Right atrium auricular region (tissue), 2 donors: ENCODE measurements around the gene CD300H. TPM values are rescaled to one million over a fixed set of nuclear protein-coding genes. Genes with fewer than 3 reads are reported as not detected.
"Not testable (repeated sequence)": the region's sequence is repeated elsewhere in the genome, so short reads cannot be mapped to it uniquely, and the experiment has no call there.

Experiments
- DNase-seq: peaks from one replicate; pipeline ENCODE4 v3.0.0-alpha.2; 2019; ENCODE audit warnings: low spot score
- H3K27ac ChIP-seq, 2 donors: fragments of 200-600 bp; sonication (generic); 1 replicate in 1 of 2; 2 replicates in 1 of 2; pipeline ENCODE4 v1.5.1; 2016 to 2019
- H3K27me3 ChIP-seq, 2 donors: fragments of 200-600 bp; sonication (generic); one replicate each; pipeline versions ENCODE4 v1.5.1 to v1.6.0; 2017 to 2019
- H3K36me3 ChIP-seq: fragments of 200-600 bp; sonication (generic); one replicate; pipeline ENCODE4 v1.5.1; 2016
- H3K4me1 ChIP-seq, 2 donors: fragments of 200-600 bp; sonication (generic); one replicate each; pipeline versions ENCODE4 v1.5.1 to v1.6.0; 2017 to 2019
- H3K4me3 ChIP-seq, 2 donors: fragments of 200-600 bp; sonication (generic); 1 replicate in 1 of 2; 2 replicates in 1 of 2; pipeline ENCODE4 v1.5.1; 2017 to 2019; ENCODE audit warnings: mild to moderate bottlenecking in 1 of 2, moderate library complexity in 1 of 2
- H3K9me3 ChIP-seq, 2 donors: fragments of 200-600 bp; sonication (generic); one replicate each; pipeline ENCODE4 v1.5.1; 2019
- CTCF ChIP-seq, 2 donors: fragments of 200-600 bp; sonication (generic); IDR thresholded peaks; one replicate each; pipeline ENCODE4 v1.5.1; 2019; ENCODE audit warnings: antibody characterized with exemption in 2 of 2
- total RNA-seq, 2 donors: library from RNA; depleted of rRNA; stranded (reverse); fragments of >200 nt; gene quantifications; one replicate each; pipeline ENCODE4 v1.1.0, GENCODE V29; 2016

Gene CD300H
- total RNA-seq, 2 donors from 2014 or later, result not detected

GRCh38 chr17:74522381-74523105 is 44.8 kb downstream of the CD300H start:
- Histone ChIP-seq H3K4me3 (no peak overlapping the region), H3K27ac (no peak overlapping the region), H3K4me1 (no peaks in the 10 kb centered on the region), H3K27me3 (no peaks in the 10 kb centered on the region), H3K9me3 (no peaks in the 10 kb centered on the region), H3K36me3 (no peaks in the 10 kb centered on the region)
- no peak for TF ChIP-seq CTCF (IDR thresholded peaks at IDR 0.05)
- DNase-seq, result peak; percentile 53

- no peaks in the 10 kb centered on the region for H3K4me1 ChIP-seq
- no peak for TF ChIP-seq CTCF (IDR thresholded peaks at IDR 0.05)
- no peaks in the 10 kb centered on the region for H3K36me3 ChIP-seq
- no peak overlapping the region for H3K4me3 ChIP-seq
- no peaks in the 10 kb centered on the region for H3K9me3 ChIP-seq
- H3K27ac ChIP-seq, result peak overlapping the region; percentile 22 to 35
- H3K27me3 ChIP-seq, result no peaks in the 10 kb centered on the region
- DNase-seq, result peak; percentile 57
Measured at GRCh38 chr17:74521701-74522201, 45.6 kb downstream of the CD300H start.

- DNase-seq, result peak; percentile 62
- H3K4me3 ChIP-seq, result no peak overlapping the region
- no peaks in the 10 kb centered on the region for H3K36me3 ChIP-seq
- H3K9me3 ChIP-seq, result no peaks in the 10 kb centered on the region
- H3K4me1 ChIP-seq, result no peaks in the 10 kb centered on the region
- no peak for TF ChIP-seq CTCF (IDR thresholded peaks at IDR 0.05)
- peak overlapping the region; percentile 22 to 35 for H3K27ac ChIP-seq
- no peaks in the 10 kb centered on the region for H3K27me3 ChIP-seq
Measured at GRCh38 chr17:74520790-74521480, 46.4 kb downstream of the CD300H start.

GRCh38 chr17:74520016-74520434 is 47.3 kb downstream of the CD300H start:
- DNase-seq, result peak; percentile 57
- H3K9me3 ChIP-seq, result no peaks in the 10 kb centered on the region
- H3K27ac ChIP-seq, result peak overlapping the region in 1 of 2 donors; percentile 4
- H3K4me3 ChIP-seq, result no peak overlapping the region
- H3K27me3 ChIP-seq, result no peaks in the 10 kb centered on the region
- no peaks in the 10 kb centered on the region for H3K36me3 ChIP-seq
- TF ChIP-seq CTCF (IDR thresholded peaks at IDR 0.05), result no peak
- H3K4me1 ChIP-seq, result no peaks in the 10 kb centered on the region

- not testable (repeated sequence) for H3K4me3 ChIP-seq, DNase-seq, H3K9me3 ChIP-seq, H3K36me3 ChIP-seq, H3K27ac ChIP-seq, H3K4me1 ChIP-seq, H3K27me3 ChIP-seq
Measured at GRCh38 chr17:74518413-74518981, 48.8 kb downstream of the CD300H start.
